A549 (cell line): ENCODE measurements around the gene POU6F1.

Source experiments
- CHD2 ChIP-seq: fragments of 150-350 bp; IDR thresholded peaks from 2 replicates; pipeline ENCODE4 v1.6.1; 2014; ENCODE audit warnings: low read length; ENCODE audit not compliant: partially characterized antibody
- CTCF ChIP-seq: fragments of >200 bp; sonication (Bioruptor Twin); formaldehyde crosslinking; IDR thresholded peaks from 3 replicates; pipeline ENCODE4 v1.5.1; 2016
- KDM1A ChIP-seq: fragments of 200-600 bp; sonication (generic); IDR thresholded peaks from 2 replicates; pipeline ENCODE4 v1.6.1; 2016; ENCODE audit warnings: low read depth, mild to moderate bottlenecking
- MAZ ChIP-seq: fragments of 150-350 bp; IDR thresholded peaks from 2 replicates; pipeline ENCODE4 v1.6.1; 2014; ENCODE audit warnings: antibody characterized with exemption, low read depth, low read length, borderline replicate concordance
- REST ChIP-seq: fragments of 200-600 bp; sonication (generic); IDR thresholded peaks from 2 replicates; pipeline ENCODE4 v1.6.1; 2016; ENCODE audit warnings: antibody characterized with exemption, mild to moderate bottlenecking, moderate library complexity
- TF ChIP-seq, protein P1 (sequence below): fragments of 450-650 bp; IDR thresholded peaks from 2 replicates; pipeline ENCODE4 v1.6.1; 2014; ENCODE audit warnings: antibody characterized with exemption
- TF ChIP-seq, protein P2 (sequence below): fragments of 250-450 bp; sonication (Bioruptor Pico); IDR thresholded peaks from 2 replicates; pipeline ENCODE4 v1.5.0; 2021; ENCODE audit warnings: mild to moderate bottlenecking, moderate library complexity, borderline replicate concordance

DNA sequence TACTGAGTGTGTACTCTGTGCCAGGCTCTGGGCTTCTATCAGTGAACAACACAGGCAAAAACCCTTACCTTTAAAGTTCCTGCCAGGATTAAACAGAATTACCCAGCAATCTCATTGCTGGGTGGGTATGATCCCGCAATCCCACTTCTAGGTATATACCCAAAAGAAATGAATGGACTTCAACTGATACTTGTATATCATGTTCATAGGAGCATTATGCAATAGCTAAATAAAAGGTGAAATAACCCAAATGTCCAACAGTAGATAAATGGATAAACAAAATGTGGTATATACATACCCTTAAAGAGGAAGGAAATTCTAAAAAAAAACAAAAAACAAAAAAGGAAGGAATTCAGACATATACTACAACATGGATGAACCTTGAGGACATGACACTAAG, 35.4 kb upstream of the POU6F1 start:
- TF ChIP-seq CHD2: no peak
- TF ChIP-seq, protein P1, sequence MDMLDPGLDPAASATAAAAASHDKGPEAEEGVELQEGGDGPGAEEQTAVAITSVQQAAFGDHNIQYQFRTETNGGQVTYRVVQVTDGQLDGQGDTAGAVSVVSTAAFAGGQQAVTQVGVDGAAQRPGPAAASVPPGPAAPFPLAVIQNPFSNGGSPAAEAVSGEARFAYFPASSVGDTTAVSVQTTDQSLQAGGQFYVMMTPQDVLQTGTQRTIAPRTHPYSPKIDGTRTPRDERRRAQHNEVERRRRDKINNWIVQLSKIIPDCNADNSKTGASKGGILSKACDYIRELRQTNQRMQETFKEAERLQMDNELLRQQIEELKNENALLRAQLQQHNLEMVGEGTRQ: no peak
- TF ChIP-seq CTCF: no peak
- TF ChIP-seq, protein P2, sequence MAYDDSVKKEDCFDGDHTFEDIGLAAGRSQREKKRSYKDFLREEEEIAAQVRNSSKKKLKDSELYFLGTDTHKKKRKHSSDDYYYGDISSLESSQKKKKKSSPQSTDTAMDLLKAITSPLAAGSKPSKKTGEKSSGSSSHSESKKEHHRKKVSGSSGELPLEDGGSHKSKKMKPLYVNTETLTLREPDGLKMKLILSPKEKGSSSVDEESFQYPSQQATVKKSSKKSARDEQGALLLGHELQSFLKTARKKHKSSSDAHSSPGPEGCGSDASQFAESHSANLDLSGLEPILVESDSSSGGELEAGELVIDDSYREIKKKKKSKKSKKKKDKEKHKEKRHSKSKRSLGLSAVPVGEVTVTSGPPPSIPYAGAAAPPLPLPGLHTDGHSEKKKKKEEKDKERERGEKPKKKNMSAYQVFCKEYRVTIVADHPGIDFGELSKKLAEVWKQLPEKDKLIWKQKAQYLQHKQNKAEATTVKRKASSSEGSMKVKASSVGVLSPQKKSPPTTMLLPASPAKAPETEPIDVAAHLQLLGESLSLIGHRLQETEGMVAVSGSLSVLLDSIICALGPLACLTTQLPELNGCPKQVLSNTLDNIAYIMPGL (CRISPR knock-in tag): no peak
- TF ChIP-seq REST: no peak
- TF ChIP-seq KDM1A: no peak
- no peak for TF ChIP-seq MAZ
